HCT116 (cell line): Measurements from ENCODE around the gene H19.

ENCODE experiments used
- ATF3 ChIP-seq: IDR thresholded peaks from 2 replicates; pipeline ENCODE4 v1.6.1; 2012
- CEBPB ChIP-seq: IDR thresholded peaks from 2 replicates; pipeline ENCODE4 v1.6.1; 2012; ENCODE audit warnings: low read depth
- CTCF ChIP-seq, 3 experiments: fragments of 200-600 bp in 1 of 3; sonication (generic) in 1 of 3; IDR thresholded peaks in 2 of 3; conservative IDR thresholded peaks in 1 of 3; 2 replicates each; pipeline ENCODE4 v1.5.1; 2012 to 2017; ENCODE audit warnings: low read depth in 2 of 3, low read length in 2 of 3, antibody characterized with exemption in 1 of 3, borderline replicate concordance in 1 of 3, control low read depth in 1 of 3, mild to moderate bottlenecking in 1 of 3, mixed read lengths in 1 of 3, mixed run types in 1 of 3, moderate library complexity in 1 of 3; ENCODE audit not compliant: insufficient read depth in 1 of 3
- EZH2 ChIP-seq: fragments of 200-600 bp; sonication (generic); IDR thresholded peaks from 2 replicates; pipeline ENCODE4 v1.6.1; 2017; ENCODE audit warnings: antibody characterized with exemption, mixed run types
- JUND ChIP-seq: IDR thresholded peaks from 2 replicates; pipeline ENCODE4 v1.6.1; 2012
- POLR2A ChIP-seq: IDR thresholded peaks from 2 replicates; pipeline ENCODE4 v1.7.0; 2011; ENCODE audit warnings: borderline replicate concordance; ENCODE audit not compliant: insufficient read depth, insufficient read length; ENCODE audit errors: extremely low read depth
- POLR2AphosphoS5 ChIP-seq: IDR thresholded peaks from 2 replicates; pipeline ENCODE4 v1.6.1; 2011; ENCODE audit warnings: mild to moderate bottlenecking, low read depth, low read length, moderate library complexity
- RAD21 ChIP-seq: IDR thresholded peaks from 2 replicates; pipeline ENCODE4 v1.6.1; 2012; ENCODE audit warnings: low read depth, mild to moderate bottlenecking
- REST ChIP-seq: IDR thresholded peaks from 2 replicates; pipeline ENCODE4 v1.6.1; 2012; ENCODE audit warnings: low read depth
- ZBTB33 ChIP-seq: IDR thresholded peaks from 2 replicates; pipeline ENCODE4 v1.6.1; 2011; ENCODE audit warnings: mild to moderate bottlenecking, low read length, moderate library complexity; ENCODE audit not compliant: insufficient replicate concordance; ENCODE audit errors: extremely low read depth

GRCh38 chr11:1987024-1987423 is 10.6 kb downstream of the H19 start:
- no peak for TF ChIP-seq POLR2AphosphoS5
- no peak for TF ChIP-seq POLR2A
- no peak for TF ChIP-seq CTCF (IDR thresholded peaks at IDR 0.05 in 2 of 3, conservative IDR thresholded peaks at IDR 0.05 in 1 of 3; ENCODE audit: borderline replicate concordance in 1 of 3, insufficient read depth in 1 of 3, low read depth in 2 of 3, low read length in 2 of 3)
- TF ChIP-seq ATF3 = no peak
- no peak for TF ChIP-seq ZBTB33
- TF ChIP-seq EZH2 = no peak
- TF ChIP-seq JUND = no peak
- TF ChIP-seq RAD21 = no peak
- TF ChIP-seq REST = no peak
- no peak for TF ChIP-seq CEBPB
